ENCODE measurements around the gene PROM2.

- TF ChIP-seq CTCF (IDR thresholded peaks at IDR 0.05; ENCODE audit: low read depth, low read length, missing input control): no peak
- no peak for TF ChIP-seq TAF1 (conservative IDR thresholded peaks at IDR 0.05)
- no peak for TF ChIP-seq REST (IDR thresholded peaks at IDR 0.05)
- TF ChIP-seq JUND (IDR thresholded peaks at IDR 0.05): no peak
- no peak for TF ChIP-seq RAD21 (IDR thresholded peaks at IDR 0.05)
- no peak for TF ChIP-seq ATF3 (IDR thresholded peaks at IDR 0.05)
- TF ChIP-seq YY1 (IDR thresholded peaks at IDR 0.05): no peak
- TF ChIP-seq MAX (IDR thresholded peaks at IDR 0.05): no peak
- no peak for TF ChIP-seq GABPA (IDR thresholded peaks at IDR 0.05 in 1 of 2, conservative IDR thresholded peaks at IDR 0.05 in 1 of 2)
Observed at GRCh38 chr2:95271381-95271971, 2.8 kb upstream of the PROM2 start.

All from liver (tissue), 3 donors.